GM18498 (cell line): ENCODE data around the gene TRAK1.
A peak's percentile ranks its signal among the peaks of the same experiment; 100 is the strongest.

ENCODE experiments used
- ATAC-seq: cut with Tn5 transposase; IDR thresholded peaks from one replicate; pipeline ENCODE4 v1.9.1; 2021; ENCODE audit warnings: mild to moderate bottlenecking, moderate library complexity; ENCODE audit not compliant: unreplicated experiment

Gene TRAK1

GRCh38 chr3:42066516-42067181 lies 24.5 kb upstream of the TRAK1 start:
- ATAC-seq: no peak

- ATAC-seq: peak; percentile 87
Measured at GRCh38 chr3:42067326-42067725, 23.8 kb upstream of the TRAK1 start.

GRCh38 chr3:42068303-42069088 lies 22.7 kb upstream of the TRAK1 start:
- no peak for ATAC-seq

DNA sequence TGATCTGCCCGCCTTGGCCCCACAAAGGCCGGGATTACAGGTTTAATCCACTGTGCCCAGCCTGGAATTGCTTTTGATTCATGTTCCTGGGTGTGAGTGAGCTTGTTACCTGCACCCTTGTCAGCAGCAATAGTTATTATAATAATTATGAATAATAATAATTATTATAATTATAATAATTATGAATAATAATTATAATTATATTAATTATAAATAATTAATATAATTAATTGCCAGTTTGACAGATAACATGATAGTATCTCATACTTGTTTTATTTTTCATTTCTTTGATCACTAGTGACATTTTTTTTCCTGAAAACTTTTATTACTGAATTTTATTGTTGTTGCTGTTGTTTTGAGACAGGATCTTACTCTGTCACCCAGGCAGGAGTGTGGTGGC lies 21.1 kb upstream of the TRAK1 start:
- no peak for ATAC-seq

GRCh38 chr3:42070524-42070923 lies 20.6 kb upstream of the TRAK1 start:
- no peak for ATAC-seq

DNA sequence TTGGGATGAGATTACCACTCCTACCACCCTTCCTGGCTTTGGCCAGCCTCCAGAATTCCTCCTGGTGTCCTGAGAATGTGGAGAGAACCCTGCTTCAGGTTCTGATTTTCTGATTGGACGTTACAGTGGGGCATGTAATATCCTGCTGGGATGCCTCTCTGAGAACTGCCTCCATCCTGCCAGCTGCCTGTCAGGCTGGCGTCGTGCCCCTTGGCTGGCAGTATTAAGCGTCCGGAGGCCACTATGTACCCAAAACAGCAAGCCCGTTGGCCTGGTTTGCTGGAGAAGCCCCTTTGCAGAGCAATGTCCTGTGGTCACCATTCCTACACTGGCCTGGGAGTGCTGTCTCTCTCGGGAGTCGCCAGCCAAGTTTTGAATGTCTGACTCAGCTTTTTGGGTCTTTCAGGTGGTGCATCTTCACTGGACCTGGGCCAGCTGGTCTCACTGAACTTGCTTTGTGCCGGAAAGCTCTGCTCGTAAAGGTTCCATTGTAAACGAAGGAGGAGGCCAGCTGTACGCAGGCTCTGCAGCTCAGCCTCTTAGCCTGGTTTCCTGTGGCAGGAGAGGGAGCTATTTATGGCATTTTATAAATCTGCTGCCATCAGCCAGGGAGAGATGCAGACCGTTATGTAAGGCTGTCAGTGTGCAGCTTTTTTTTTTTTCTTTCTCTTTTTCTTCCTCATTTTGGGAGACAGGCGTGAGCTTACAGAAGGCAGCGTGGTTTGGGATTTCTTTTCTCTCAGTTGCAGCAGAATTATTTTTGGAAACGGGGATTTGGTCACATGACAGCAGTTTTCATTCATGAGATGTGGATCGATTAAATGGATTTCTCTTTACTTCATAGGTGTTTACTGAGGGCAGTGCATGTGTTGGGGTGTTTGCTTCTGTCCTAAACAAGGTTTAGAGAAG lies 19.0 kb upstream of the TRAK1 start:
- peak; percentile 53 for ATAC-seq

DNA sequence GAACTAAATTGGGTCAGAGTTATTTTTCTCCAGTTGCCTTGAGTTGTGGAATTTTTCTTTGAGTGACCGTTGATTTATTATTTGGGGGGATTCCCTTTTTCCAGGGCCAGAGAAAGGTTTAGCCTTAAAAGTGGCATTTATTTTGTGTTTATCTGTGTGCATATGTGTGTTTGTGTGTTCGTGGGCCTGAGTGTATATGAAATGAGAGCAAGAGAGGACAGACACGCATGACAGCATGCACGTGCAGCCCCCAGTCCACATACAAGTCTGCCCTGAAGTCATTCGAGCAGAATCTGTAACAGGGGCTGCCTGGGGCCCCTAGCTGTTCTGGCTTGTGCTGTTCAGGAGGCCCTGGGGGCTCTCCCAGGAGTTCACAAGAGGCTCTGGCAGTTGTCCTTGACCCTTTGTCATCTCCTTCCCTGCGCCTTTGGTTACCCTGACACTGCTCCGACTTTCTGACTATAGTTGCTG lies 18.3 kb upstream of the TRAK1 start:
- ATAC-seq: no peak

- no peak for ATAC-seq
Measured at GRCh38 chr3:42077785-42078184, 13.4 kb upstream of the TRAK1 start.

DNA sequence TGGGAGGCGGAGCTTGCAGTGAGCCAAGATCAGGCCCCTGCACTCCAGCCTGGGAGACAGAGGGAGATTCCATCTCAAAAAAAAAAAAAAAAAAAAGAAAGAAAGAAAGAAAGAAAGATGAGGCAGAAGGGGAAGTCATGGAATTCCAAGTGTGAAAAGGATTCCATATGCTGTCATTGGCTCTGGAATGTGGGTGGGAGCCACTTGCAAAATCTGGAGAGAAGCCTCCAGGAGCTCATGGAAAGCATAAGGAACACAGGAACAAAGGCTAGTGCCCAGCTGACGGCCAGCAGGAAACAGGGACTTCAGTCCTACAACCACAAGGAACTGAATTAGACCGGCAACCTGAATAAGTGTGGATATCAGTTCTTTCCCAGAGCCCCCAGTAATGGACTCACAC lies 12.5 kb upstream of the TRAK1 start:
- no peak for ATAC-seq

DNA sequence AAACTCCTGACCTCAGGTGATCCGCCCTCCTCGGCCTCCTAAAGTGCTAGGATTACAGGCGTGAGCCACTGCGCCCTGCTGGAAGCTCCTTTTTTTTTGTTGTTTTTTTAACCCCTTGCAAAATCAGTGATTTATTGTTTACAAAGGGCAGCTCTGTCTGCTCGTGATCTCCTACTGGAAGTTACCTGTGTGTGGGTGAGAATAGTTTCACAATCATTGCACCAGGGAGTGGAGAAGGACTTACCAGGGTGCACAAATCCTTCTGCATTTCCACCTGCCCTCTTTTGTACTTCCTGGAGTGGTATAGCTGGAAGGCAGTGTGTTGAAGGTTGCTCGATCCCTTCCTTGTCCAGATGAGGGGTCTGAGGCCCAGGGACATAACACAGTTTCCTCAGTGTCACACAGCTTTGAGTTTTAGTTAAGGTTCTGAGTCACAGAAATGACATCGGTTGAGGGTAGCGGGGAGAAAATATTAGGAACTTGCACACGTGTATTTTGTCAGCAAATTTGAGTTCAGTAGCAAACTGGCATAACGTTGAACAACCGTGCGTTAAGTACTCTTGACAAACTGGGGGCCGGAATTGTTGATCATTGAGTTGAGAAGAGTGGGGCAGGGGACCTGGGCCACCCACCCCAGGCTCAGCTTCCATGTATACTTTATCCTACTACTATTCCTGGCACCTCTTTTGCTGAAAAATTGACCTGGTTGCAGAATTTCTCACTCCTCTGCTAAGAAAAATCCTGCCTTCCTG lies 11.3 kb upstream of the TRAK1 start:
- no peak for ATAC-seq

DNA sequence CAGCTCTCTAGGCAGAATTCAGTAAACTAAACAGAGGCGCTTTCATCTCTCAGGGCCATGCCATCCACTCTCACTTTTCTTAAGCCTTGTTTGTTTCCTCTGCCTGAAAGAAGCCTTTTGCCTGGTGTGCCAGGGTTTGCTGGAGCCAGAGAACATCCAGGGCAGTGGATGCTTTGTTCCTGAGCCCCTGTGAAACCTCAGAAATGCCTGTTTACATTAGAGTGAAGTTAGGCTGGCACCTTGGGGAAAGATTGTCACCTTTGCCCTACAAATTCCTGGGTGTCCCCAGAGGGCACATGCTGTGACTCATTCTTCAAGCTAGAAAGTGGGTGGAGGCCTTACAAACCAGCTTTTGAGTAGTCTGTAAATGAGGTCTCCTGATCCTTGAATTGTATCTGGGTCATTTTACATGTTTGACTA lies 10.7 kb upstream of the TRAK1 start:
- no peak for ATAC-seq

- peak; percentile 52 for ATAC-seq
Measured at GRCh38 chr3:42081838-42082473, 9.2 kb upstream of the TRAK1 start.

DNA sequence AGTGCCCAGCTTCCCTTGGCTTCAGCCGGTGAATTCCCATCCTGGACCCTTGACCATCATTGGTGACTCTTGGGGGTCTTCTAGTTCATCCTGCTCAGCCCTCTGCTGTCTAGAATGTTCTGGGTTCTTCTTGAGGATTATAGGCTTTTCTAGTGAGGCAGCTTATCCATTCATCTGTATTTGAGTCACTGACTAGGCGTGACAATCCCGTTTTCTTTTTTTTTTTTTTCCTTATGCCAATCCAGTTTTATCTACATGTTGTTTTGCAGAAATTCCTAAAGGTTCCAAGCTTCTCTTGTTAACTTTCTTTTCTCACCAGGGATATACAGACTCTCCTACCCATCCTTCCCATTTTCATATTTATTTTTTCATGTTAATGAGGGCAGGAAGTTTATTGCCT lies 6.6 kb upstream of the TRAK1 start:
- ATAC-seq: no peak

DNA sequence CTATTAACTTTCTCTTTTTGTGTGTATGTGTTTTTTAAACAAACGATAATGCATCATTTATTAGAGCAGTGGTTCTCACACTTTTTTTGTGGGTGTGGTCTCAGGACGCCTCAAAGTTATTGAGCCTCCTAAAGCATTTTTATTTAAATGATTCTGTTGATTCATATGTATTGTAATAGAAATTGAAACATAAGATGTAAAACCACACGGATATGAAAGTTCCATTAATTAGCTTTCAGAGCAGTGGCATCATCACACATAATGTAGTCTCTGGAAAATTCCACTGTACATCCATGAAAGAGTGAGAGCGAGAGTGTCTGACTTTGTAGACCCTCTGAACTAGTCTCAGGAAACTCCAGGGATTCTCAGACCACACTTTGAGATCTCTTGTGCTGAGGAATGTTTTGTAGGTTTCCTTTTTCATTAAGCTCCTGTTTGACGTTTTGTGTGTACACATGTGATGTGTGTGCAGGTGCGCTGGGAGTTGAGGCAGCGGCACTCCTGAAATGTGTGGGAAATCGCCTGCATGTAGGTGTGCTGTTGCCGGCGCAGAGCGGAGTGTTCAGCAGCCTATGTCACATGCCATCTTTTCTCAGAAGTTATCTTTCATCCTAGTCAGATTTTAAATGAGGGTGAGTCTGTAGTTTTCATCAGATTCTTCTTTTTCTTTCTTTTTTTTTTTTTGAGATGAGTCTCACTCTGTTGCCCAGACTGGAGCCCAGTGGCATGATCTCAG lies 5.3 kb upstream of the TRAK1 start:
- no peak for ATAC-seq

DNA sequence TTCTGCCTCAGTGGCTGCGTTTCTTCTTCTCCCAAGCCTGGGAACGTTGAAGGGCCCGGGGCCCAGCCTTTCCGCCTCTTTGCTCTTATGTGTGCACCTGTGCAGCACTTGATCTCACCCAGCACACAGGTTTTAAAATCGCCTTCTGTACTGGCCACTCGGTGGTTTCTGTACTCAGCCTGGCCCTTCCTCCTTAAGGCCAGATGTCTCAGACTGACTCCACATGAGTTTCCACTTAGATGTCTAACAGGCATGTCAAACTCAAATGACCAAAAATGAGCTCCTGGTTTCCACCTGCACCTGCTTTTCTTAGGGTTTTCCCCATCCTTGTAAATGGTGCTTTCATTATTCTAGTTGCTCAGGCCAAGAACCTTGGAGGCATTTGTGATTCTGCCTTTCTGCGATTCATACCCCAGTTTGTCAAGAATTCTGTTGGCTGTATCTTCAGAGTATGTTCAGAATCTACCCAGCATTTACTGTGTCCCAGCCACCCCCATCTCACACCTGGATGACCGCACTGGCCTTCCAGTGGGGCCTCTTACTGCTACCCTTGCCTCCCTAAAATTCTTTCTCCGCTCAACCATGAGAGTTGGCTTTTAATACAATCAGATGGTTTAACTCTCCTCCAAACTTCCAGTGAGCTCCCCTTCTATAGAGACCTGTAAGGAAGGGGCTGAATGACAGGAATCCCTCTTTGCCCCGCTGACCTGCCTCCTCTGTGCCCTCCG lies 2.2 kb upstream of the TRAK1 start:
- no peak for ATAC-seq

GRCh38 chr3:42092006-42092405 lies 849 bp downstream of the TRAK1 start:
- no peak for ATAC-seq

- peak; percentile 75 for ATAC-seq
Measured at GRCh38 chr3:42094128-42094527, 3.0 kb downstream of the TRAK1 start.

GRCh38 chr3:42094691-42095391 lies 3.7 kb downstream of the TRAK1 start:
- no peak for ATAC-seq
